GM10847 (cell line): ENCODE measurements around the gene GATAD2A.

Experiments used
- POLR2A ChIP-seq: IDR thresholded peaks from 2 replicates; pipeline ENCODE4 v1.6.1; 2011; ENCODE audit not compliant: insufficient read length; ENCODE audit errors: extremely low read depth

Gene GATAD2A

GRCh38 chr19:19432732-19433131 lies 27.3 kb downstream of the GATAD2A start:
- TF ChIP-seq POLR2A: no peak

- no peak for TF ChIP-seq POLR2A
These were observed 28.3 kb downstream of the GATAD2A start for GRCh38 chr19:19433666-19434213.

DNA sequence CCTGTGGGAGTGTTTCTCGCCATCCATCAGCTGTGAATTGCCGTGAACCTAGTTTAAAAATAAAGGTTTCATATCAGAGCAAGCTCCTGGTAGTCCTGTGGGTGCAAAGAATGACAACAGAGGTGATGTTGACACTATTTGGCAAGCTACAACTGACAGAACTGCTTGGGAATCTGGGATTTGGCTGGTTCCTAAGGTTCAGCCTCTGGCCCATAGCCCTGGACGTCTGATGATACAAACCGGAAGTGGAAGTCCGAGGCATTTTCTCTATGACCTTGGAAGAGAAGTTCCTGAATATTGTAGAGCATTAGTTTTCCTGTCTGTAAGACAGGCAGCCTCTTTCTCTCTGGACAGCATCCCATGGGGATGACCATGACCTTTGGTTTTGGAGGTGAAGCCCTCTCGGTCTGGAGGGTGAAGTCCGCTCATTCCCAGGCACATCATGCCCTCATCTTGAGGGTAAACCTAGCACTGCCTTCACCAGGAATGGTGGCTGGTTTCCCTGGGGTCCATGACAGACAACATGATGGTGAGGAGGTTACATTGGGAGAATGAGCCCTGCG lies 29.1 kb downstream of the GATAD2A start:
- no peak for TF ChIP-seq POLR2A

GRCh38 chr19:19436137-19436691 lies 30.7 kb downstream of the GATAD2A start:
- TF ChIP-seq POLR2A: no peak

- no peak for TF ChIP-seq POLR2A
These were observed 33.1 kb downstream of the GATAD2A start for GRCh38 chr19:19438366-19439175.

GRCh38 chr19:19439176-19439482 lies 33.7 kb downstream of the GATAD2A start:
- no peak for TF ChIP-seq POLR2A

GRCh38 chr19:19443283-19443682 lies 37.8 kb downstream of the GATAD2A start:
- no peak for TF ChIP-seq POLR2A

DNA sequence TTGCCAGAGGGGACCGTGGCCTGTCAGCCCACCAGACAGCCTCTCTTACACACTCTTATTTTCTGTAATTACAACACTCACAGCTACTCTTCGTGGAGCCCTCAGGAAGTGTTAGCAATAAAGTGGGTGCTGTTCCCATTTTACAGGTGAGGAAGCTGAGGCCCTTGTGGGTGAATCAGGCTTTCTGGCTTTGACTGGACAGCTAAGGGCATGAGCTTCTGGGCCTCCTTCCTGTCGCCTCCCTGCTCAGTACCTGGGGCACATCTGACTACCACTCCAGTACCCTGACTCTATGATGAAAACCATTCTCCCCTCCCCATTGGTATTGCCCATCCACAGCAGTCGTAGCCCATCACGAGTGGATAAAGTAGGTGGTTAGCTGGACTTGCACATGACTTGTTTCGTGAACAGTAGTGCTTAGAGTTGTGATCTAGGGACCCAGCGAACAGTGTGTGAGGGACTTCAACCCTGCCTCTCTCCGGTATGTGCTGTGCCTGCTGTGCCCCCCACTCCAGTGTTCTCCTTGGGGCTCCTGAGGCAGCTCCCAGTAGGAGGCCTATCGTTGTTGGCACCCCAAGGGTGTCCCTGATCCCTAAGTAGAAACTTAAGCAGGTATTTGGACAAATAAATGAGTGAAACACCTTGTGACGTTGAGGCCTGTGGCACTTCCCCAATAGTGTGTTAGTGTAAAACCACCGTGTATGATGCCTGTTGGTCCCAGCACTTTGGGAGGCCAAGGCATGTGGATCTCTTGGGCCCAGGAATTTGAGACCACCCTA lies 38.6 kb downstream of the GATAD2A start:
- TF ChIP-seq POLR2A: no peak

- TF ChIP-seq POLR2A: no peak
These were observed 39.2 kb downstream of the GATAD2A start for GRCh38 chr19:19444681-19445155.

DNA sequence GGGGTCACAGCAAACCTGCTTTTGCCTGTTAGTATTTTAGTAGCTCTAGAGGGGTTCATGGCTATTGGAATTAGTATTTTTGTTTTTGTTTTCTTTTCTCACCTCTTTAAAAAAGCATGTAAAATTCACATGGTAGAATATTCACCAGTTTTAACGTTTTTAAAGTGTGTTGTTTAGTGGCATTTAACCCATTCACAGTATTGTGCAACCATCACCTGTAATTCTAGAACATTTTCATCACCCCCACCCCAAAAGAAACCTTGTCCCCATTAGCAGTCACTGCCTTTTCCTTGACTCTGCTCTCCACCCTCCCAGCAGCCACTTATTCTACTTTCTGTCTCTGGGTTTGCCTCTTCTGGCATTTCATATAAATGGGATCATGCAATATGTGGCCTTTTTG lies 39.8 kb downstream of the GATAD2A start:
- no peak for TF ChIP-seq POLR2A

- TF ChIP-seq POLR2A: no peak
These were observed 40.5 kb downstream of the GATAD2A start for GRCh38 chr19:19445911-19446361.

GRCh38 chr19:19446655-19447437 lies 41.4 kb downstream of the GATAD2A start:
- TF ChIP-seq POLR2A: no peak

- TF ChIP-seq POLR2A: no peak
These were observed 42.2 kb downstream of the GATAD2A start for GRCh38 chr19:19447536-19448237.

DNA sequence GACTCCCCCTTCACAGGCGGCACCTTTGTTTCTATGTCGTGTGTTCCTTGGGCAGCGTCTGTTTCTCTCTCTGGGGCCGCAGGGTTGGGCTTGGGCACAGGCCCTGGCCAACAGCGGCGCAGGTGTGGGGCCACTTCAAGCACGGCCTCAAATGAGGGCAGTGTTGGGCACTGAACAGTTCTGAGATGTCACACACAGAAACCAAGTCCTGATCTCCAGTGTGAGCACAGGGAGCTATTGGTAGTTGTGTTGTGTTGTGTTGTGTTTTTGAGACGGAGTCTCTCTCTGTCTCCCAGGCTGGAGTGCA lies 42.7 kb downstream of the GATAD2A start:
- TF ChIP-seq POLR2A: no peak
